Mesenchymal stem cell (in vitro differentiated cells and primary cell): ENCODE data around the gene POLR3K.

Experiments used
- DNase-seq: peaks from one replicate; pipeline ENCODE4 v3.0.0-alpha.2; 2013
- H2AFZ ChIP-seq: one replicate; pipeline ENCODE4 v1.6.1; 2013; ENCODE audit warnings: low read depth, mild to moderate bottlenecking, control low read depth, inconsistent platforms, low read length, moderate library complexity
- H2AK5ac ChIP-seq: 2 replicates; pipeline ENCODE4 v1.6.1; 2013; ENCODE audit warnings: low read length, moderate library complexity, mild to moderate bottlenecking, inconsistent platforms; ENCODE audit not compliant: severe bottlenecking
- H2BK120ac ChIP-seq: one replicate; pipeline ENCODE4 v1.6.1; 2013; ENCODE audit warnings: low read depth, mild to moderate bottlenecking, inconsistent platforms, low read length, moderate library complexity
- H2BK12ac ChIP-seq, 2 experiments: one replicate each; pipeline ENCODE4 v1.6.1; 2013; ENCODE audit warnings: inconsistent platforms in 2 of 2, low read length in 2 of 2, mild to moderate bottlenecking in 2 of 2, moderate library complexity in 2 of 2, control low read depth in 1 of 2
- H2BK15ac ChIP-seq: one replicate; pipeline ENCODE4 v1.6.1; 2013; ENCODE audit warnings: mild to moderate bottlenecking, low read depth, inconsistent platforms; ENCODE audit not compliant: poor library complexity, severe bottlenecking
- H2BK5ac ChIP-seq: 2 replicates; pipeline ENCODE4 v1.6.1; 2013; ENCODE audit warnings: low read depth, mild to moderate bottlenecking, low read length, control low read depth, inconsistent platforms; ENCODE audit not compliant: poor library complexity, severe bottlenecking
- H3K14ac ChIP-seq, 2 experiments: one replicate each; pipeline ENCODE4 v1.6.1; 2013; ENCODE audit warnings: inconsistent platforms in 2 of 2, low read length in 2 of 2, control low read depth in 1 of 2, mild to moderate bottlenecking in 1 of 2, moderate library complexity in 1 of 2
- H3K18ac ChIP-seq, 2 experiments: one replicate each; pipeline ENCODE4 v1.6.1; 2013; ENCODE audit warnings: inconsistent platforms in 2 of 2, low read length in 2 of 2, control low read depth in 1 of 2, low read depth in 1 of 2, mild to moderate bottlenecking in 1 of 2
- H3K23ac ChIP-seq, 2 experiments: one replicate each; pipeline ENCODE4 v1.6.1; 2013; ENCODE audit warnings: inconsistent platforms in 2 of 2, low read length in 2 of 2, mild to moderate bottlenecking in 2 of 2, moderate library complexity in 2 of 2, control low read depth in 1 of 2
- H3K27ac ChIP-seq: 2 replicates; pipeline ENCODE4 v1.5.1; 2013; ENCODE audit warnings: mild to moderate bottlenecking, moderate library complexity, low read length, control low read depth, inconsistent platforms; ENCODE audit not compliant: poor library complexity, severe bottlenecking
- H3K27me3 ChIP-seq, 2 experiments: 2 replicates each; pipeline versions ENCODE4 v1.6.1 to v1.7.0; 2013; ENCODE audit warnings: low read length in 2 of 2, mild to moderate bottlenecking in 2 of 2, moderate library complexity in 2 of 2, control low read depth in 1 of 2, inconsistent platforms in 1 of 2; ENCODE audit not compliant: control insufficient read depth in 1 of 2, insufficient read depth in 1 of 2
- H3K36me3 ChIP-seq, 2 experiments: 2 replicates each; pipeline versions ENCODE4 v1.6.1 to v1.7.0; 2013; ENCODE audit warnings: low read length in 2 of 2, control low read depth in 1 of 2, inconsistent platforms in 1 of 2, low read depth in 1 of 2, mild to moderate bottlenecking in 1 of 2; ENCODE audit not compliant: insufficient read depth in 2 of 2, control insufficient read depth in 1 of 2
- H3K4ac ChIP-seq, 2 experiments: one replicate each; pipeline ENCODE4 v1.6.1; 2013; ENCODE audit warnings: inconsistent platforms in 2 of 2, low read length in 2 of 2, mild to moderate bottlenecking in 2 of 2, moderate library complexity in 2 of 2, control low read depth in 1 of 2, low read depth in 1 of 2
- H3K4me1 ChIP-seq: 2 replicates; pipeline ENCODE4 v1.6.1; 2013; ENCODE audit warnings: low read depth, low read length, control low read depth; ENCODE audit not compliant: control insufficient read depth, insufficient read depth
- H3K4me2 ChIP-seq: 2 replicates; pipeline ENCODE4 v1.6.1; 2013; ENCODE audit warnings: low read length, mild to moderate bottlenecking, inconsistent platforms; ENCODE audit not compliant: poor library complexity, severe bottlenecking
- H3K4me3 ChIP-seq, 2 experiments: 2 replicates each; pipeline versions ENCODE4 v1.5.1 to v1.7.0; 2013; ENCODE audit warnings: low read length in 2 of 2, mild to moderate bottlenecking in 2 of 2, control low read depth in 1 of 2, low read depth in 1 of 2; ENCODE audit not compliant: insufficient read depth in 1 of 2
- H3K79me1 ChIP-seq: replicated peaks from 2 replicates; pipeline ENCODE4 v1.6.1; 2013; ENCODE audit warnings: mild to moderate bottlenecking, control low read depth, low read length, inconsistent platforms; ENCODE audit not compliant: poor library complexity, severe bottlenecking
- H3K9ac ChIP-seq: 2 replicates; pipeline ENCODE4 v1.7.0; 2013; ENCODE audit warnings: mild to moderate bottlenecking, low read length, moderate library complexity
- H3K9me3 ChIP-seq: 2 replicates; pipeline ENCODE4 v1.7.0; 2013; ENCODE audit warnings: mild to moderate bottlenecking, low read length; ENCODE audit not compliant: control insufficient read depth
- H4K8ac ChIP-seq: one replicate; pipeline ENCODE4 v1.6.1; 2013; ENCODE audit warnings: inconsistent platforms, mild to moderate bottlenecking, low read length, moderate library complexity
- H4K91ac ChIP-seq: one replicate; pipeline ENCODE4 v1.6.1; 2013; ENCODE audit warnings: mild to moderate bottlenecking, low read length, inconsistent platforms
- WGBS: methylation state at CpG from one replicate; pipeline ENCODE4 v1.1.7; 2013; ENCODE audit warnings: mixed read lengths; 5-methylcytosine and 5-hydroxymethylcytosine counted together

Gene POLR3K

DNA sequence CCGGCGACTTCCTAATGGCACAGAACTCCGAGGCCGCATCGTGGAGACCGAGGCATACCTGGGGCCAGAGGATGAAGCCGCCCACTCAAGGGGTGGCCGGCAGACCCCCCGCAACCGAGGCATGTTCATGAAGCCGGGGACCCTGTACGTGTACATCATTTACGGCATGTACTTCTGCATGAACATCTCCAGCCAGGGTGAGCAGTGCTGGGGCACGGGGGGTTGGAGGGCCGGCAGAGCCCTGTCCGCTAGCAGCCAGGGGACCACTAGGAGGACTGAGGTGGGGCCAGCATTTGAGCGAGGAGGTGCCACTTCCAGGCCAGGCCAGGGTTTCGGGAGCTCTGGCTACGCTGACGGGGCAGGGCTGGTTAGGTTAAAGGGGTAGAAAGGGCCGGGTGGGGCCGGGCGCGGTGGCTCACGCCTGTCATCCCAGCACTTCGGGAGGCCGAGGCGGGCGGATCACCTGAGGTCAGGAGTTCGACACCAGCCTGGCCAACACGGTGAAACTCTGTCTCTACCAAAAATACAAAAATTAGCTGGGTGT, 29.7 kb upstream of the POLR3K start:
- H3K4me1 ChIP-seq: peaks cover 66% of the 10 kb centered on the region
- no peak overlapping the region for H3K14ac ChIP-seq
- peak overlapping the region; percentile 65 for H2AK5ac ChIP-seq
- peak overlapping the region; percentile 29 for H4K91ac ChIP-seq
- no peak overlapping the region for H2BK120ac ChIP-seq
- WGBS: 99% methylated on average over 22 of the region's 31 CpGs
- no peak overlapping the region for H2BK5ac ChIP-seq
- no peak overlapping the region for H2AFZ ChIP-seq
- H3K23ac ChIP-seq: no peak overlapping the region
- H3K4ac ChIP-seq: no peak overlapping the region
- H3K18ac ChIP-seq: no peak overlapping the region
- H3K9ac ChIP-seq: peak overlapping the region; percentile 29
- H3K9me3 ChIP-seq: no peaks in the 10 kb centered on the region
- H3K36me3 ChIP-seq: peaks cover 66 to 70% of the 10 kb centered on the region in 2 experiments
- H3K4me2 ChIP-seq: no peak overlapping the region
- H3K27ac ChIP-seq: peak overlapping the region; percentile 45
- H2BK12ac ChIP-seq: peak overlapping the region in 1 of 2 experiments; percentile 29
- peaks cover 17% of the 10 kb centered on the region for H3K79me1 ChIP-seq
- no peak overlapping the region for H4K8ac ChIP-seq
- no peak overlapping the region for H2BK15ac ChIP-seq
- no peaks in the 10 kb centered on the region for H3K27me3 ChIP-seq
- no peak for DNase-seq
- no peak overlapping the region for H3K4me3 ChIP-seq

DNA sequence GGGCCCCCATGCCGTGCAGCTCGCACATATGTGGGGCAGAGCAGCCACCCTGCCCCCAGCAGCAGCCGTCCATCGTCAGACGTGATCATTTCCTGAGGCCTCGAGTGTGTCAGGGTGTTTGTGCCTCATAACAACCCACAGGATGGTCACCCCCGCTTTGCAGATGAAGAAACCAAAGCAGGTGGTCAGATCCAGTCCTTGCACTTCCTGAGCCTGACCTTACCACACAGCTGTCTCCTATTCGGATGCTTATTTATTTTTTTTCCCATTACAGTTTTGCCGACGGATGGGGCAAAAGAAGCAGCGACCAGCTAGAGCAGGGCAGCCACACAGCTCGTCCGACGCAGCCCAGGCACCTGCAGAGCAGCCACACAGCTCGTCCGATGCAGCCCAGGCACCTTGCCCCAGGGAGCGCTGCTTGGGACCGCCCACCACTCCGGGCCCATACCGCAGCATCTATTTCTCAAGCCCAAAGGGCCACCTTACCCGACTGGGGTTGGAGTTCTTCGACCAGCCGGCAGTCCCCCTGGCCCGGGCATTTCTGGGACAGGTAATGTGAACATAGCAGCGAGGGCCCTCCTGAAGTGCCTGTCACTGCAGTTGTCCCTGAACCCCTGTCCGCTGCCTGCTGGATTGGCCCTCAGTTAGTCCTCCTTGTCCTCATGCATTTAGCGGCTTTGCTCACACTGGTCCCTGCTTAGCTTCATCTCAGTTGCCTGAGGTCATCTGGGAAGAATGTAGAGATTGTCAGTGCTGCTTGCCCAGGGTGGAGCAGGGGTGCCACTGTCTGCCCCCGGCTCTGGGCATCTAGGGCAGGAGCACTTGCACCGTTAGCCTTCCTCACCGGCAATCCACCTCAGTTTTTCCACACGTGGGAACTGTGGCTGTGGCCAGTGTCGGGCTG, 26.0 kb upstream of the POLR3K start:
- WGBS: 68% methylated on average over 32 of the region's 32 CpGs
- Histone ChIP-seq H2BK12ac (peak overlapping the region in 1 of 2 experiments; percentile 69), H2BK5ac (no peak overlapping the region), H4K8ac (peak overlapping the region; percentile 80), H3K27ac (peak overlapping the region; percentile 69), H3K9me3 (no peaks in the 10 kb centered on the region), H3K4me3 (peak overlapping the region in 1 of 2 experiments; percentile 88), H3K27me3 (no peaks in the 10 kb centered on the region), H3K4me2 (peak overlapping the region; percentile 96), H3K79me1 (peaks cover 10% of the 10 kb centered on the region), H3K4me1 (peaks cover 75% of the 10 kb centered on the region), H3K23ac (peak overlapping the region in 1 of 2 experiments; percentile 26), H3K4ac (peak overlapping the region in 1 of 2 experiments; percentile 85), H3K9ac (peak overlapping the region; percentile 92), H2AK5ac (peak overlapping the region; percentile 45), H2BK120ac (peak overlapping the region; percentile 42), H2BK15ac (peak overlapping the region; percentile 8), H3K18ac (peak overlapping the region; percentile 83 to 97), H4K91ac (peak overlapping the region; percentile 94), H3K36me3 (peaks cover 36 to 37% of the 10 kb centered on the region in 2 experiments), H3K14ac (peak overlapping the region in 1 of 2 experiments; percentile 97), H2AFZ (no peak overlapping the region)
- DNase-seq: peak; percentile 86

GRCh38 chr16:78444-79150, 25.2 kb upstream of the POLR3K start:
- peak overlapping the region; percentile 84 to 88 for H3K4me3 ChIP-seq
- peak overlapping the region in 1 of 2 experiments; percentile 96 for H3K23ac ChIP-seq
- H2BK120ac ChIP-seq: peak overlapping the region; percentile 97
- H3K79me1 ChIP-seq: peaks cover 10% of the 10 kb centered on the region
- peak overlapping the region; percentile 82 for H2BK5ac ChIP-seq
- peak overlapping the region; percentile 90 for H4K8ac ChIP-seq
- H4K91ac ChIP-seq: peak overlapping the region; percentile 94
- H3K27me3 ChIP-seq: no peaks in the 10 kb centered on the region
- H3K9me3 ChIP-seq: no peaks in the 10 kb centered on the region
- 15% methylated on average over 36 of the region's 36 CpGs for WGBS
- DNase-seq: peak; percentile 66
- peak overlapping the region; percentile 85 to 95 for H3K4ac ChIP-seq
- H2AK5ac ChIP-seq: peak overlapping the region; percentile 45
- peaks cover 28 to 37% of the 10 kb centered on the region in 2 experiments for H3K36me3 ChIP-seq
- peak overlapping the region; percentile 83 to 97 for H3K18ac ChIP-seq
- peak overlapping the region; percentile 44 to 69 for H2BK12ac ChIP-seq
- no peak overlapping the region for H2AFZ ChIP-seq
- peak overlapping the region; percentile 69 for H3K27ac ChIP-seq
- peaks cover 75% of the 10 kb centered on the region for H3K4me1 ChIP-seq
- H3K9ac ChIP-seq: peak overlapping the region; percentile 92
- H2BK15ac ChIP-seq: peak overlapping the region; percentile 90
- H3K14ac ChIP-seq: peak overlapping the region in 1 of 2 experiments; percentile 97
- peak overlapping the region; percentile 96 for H3K4me2 ChIP-seq
